Astrocyte (in vitro differentiated cells and primary cell): ENCODE data around the gene STING1.

Experiments
- EZH2 ChIP-seq: IDR thresholded peaks from 2 replicates; pipeline ENCODE4 v1.6.1; 2012; ENCODE audit warnings: mild to moderate bottlenecking, low read length, inconsistent platforms; ENCODE audit not compliant: insufficient read depth
- TF ChIP-seq, protein P1 (sequence below): IDR thresholded peaks from 2 replicates; pipeline ENCODE4 v1.5.1; 2011; ENCODE audit warnings: low read depth, mild to moderate bottlenecking, inconsistent platforms, low read length, moderate library complexity; ENCODE audit not compliant: insufficient read depth

DNA sequence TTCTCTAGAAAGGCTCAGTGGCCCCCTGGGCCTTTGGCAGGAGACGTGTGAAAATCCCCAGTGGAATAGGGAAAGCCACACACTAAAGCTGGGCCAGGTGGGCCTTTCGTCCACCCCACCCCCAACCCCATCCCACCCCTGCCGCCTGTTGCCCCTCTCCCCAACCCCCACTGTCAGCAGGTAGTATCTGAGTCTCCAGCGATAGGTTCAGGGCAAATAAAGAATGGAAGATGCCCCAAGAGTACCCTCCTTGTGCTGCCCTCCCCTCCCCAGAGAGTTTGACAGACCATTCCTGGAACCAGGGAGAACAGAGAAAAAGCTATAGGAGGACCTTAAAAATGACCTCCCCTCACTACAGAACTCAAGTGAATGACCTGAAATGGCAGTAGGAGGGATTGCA lies 41.9 kb upstream of the STING1 start:
- TF ChIP-seq, protein P1, sequence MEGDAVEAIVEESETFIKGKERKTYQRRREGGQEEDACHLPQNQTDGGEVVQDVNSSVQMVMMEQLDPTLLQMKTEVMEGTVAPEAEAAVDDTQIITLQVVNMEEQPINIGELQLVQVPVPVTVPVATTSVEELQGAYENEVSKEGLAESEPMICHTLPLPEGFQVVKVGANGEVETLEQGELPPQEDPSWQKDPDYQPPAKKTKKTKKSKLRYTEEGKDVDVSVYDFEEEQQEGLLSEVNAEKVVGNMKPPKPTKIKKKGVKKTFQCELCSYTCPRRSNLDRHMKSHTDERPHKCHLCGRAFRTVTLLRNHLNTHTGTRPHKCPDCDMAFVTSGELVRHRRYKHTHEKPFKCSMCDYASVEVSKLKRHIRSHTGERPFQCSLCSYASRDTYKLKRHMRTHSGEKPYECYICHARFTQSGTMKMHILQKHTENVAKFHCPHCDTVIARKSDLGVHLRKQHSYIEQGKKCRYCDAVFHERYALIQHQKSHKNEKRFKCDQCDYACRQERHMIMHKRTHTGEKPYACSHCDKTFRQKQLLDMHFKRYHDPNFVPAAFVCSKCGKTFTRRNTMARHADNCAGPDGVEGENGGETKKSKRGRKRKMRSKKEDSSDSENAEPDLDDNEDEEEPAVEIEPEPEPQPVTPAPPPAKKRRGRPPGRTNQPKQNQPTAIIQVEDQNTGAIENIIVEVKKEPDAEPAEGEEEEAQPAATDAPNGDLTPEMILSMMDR, result no peak
- TF ChIP-seq EZH2, result no peak
